Measurements from ENCODE around the gene FGF14. TPM values are rescaled to one million over a fixed set of nuclear protein-coding genes. Genes with fewer than 3 reads are reported as not detected.

FGF14 gene
- total and polyA plus RNA-seq, 5 donors from 2014 or later, result 0.09 TPM; not detected in 4

GRCh38 chr13:102041544-102041943, 360.3 kb downstream of the FGF14 start:
- Mint-ChIP-seq H3K27ac (no peak overlapping the region), H3K4me1 (no peaks in the 10 kb centered on the region), H3K9me3 (peaks cover 0 to 3% (median 0%) of the 10 kb centered on the region in 7 donors), H3K4me3 (no peak overlapping the region), H3K27me3 (no peaks in the 10 kb centered on the region), H3K36me3 (no peaks in the 10 kb centered on the region)
- H3K27me3 ChIP-seq (ENCODE audit: control insufficient read depth, insufficient read depth, low read length), result no peaks in the 10 kb centered on the region
- no peaks in the 10 kb centered on the region for H3K4me1 ChIP-seq (ENCODE audit: control insufficient read depth, insufficient read depth, low read length, poor library complexity, severe bottlenecking)
- ATAC-seq (ENCODE audit: low read depth in 2 of 2) (no peak), DNase-seq (no peak)
- no peak overlapping the region for H3K27ac ChIP-seq (ENCODE audit: insufficient read depth, low read length, poor library complexity, severe bottlenecking)
- no peaks in the 10 kb centered on the region for H3K9me3 ChIP-seq (ENCODE audit: control insufficient read depth in 2 of 2, low read length in 2 of 2)
- no peaks in the 10 kb centered on the region for H3K36me3 ChIP-seq (ENCODE audit: control insufficient read depth, insufficient read depth, low read length)
- H3K4me3 ChIP-seq (ENCODE audit: low read depth, low read length), result no peak overlapping the region

- Mint-ChIP-seq H3K27ac (no peak overlapping the region), H3K4me3 (no peak overlapping the region)
These were observed 361.0 kb downstream of the FGF14 start for GRCh38 chr13:102040812-102041211.

GRCh38 chr13:102039264-102039663, 362.6 kb downstream of the FGF14 start:
- Histone ChIP-seq H3K36me3 (ENCODE audit: control insufficient read depth, insufficient read depth, low read length) (no peaks in the 10 kb centered on the region), H3K9me3 (ENCODE audit: control insufficient read depth in 2 of 2, low read length in 2 of 2) (no peaks in the 10 kb centered on the region), H3K27ac (ENCODE audit: insufficient read depth, low read length, poor library complexity, severe bottlenecking) (no peak overlapping the region), H3K4me3 (ENCODE audit: low read depth, low read length) (no peak overlapping the region), H3K4me1 (ENCODE audit: control insufficient read depth, insufficient read depth, low read length, poor library complexity, severe bottlenecking) (no peaks in the 10 kb centered on the region), H3K27me3 (ENCODE audit: control insufficient read depth, insufficient read depth, low read length) (no peaks in the 10 kb centered on the region)
- no peak overlapping the region for H3K4me3 Mint-ChIP-seq
- no peaks in the 10 kb centered on the region for H3K27me3 Mint-ChIP-seq
- ATAC-seq (ENCODE audit: low read depth in 2 of 2) (no peak), DNase-seq (no peak)
- no peaks in the 10 kb centered on the region for H3K4me1 Mint-ChIP-seq
- H3K9me3 Mint-ChIP-seq, result peaks cover 0 to 8% (median 0%) of the 10 kb centered on the region in 7 donors
- H3K36me3 Mint-ChIP-seq, result no peaks in the 10 kb centered on the region
- H3K27ac Mint-ChIP-seq, result no peak overlapping the region

More at GRCh38 chr13:102040812-102041211, 361.0 kb downstream of the FGF14 start:
- Histone ChIP-seq H3K9me3 (ENCODE audit: control insufficient read depth in 2 of 2, low read length in 2 of 2) (no peaks in the 10 kb centered on the region), H3K27me3 (ENCODE audit: control insufficient read depth, insufficient read depth, low read length) (no peaks in the 10 kb centered on the region), H3K27ac (ENCODE audit: insufficient read depth, low read length, poor library complexity, severe bottlenecking) (no peak overlapping the region), H3K4me3 (ENCODE audit: low read depth, low read length) (no peak overlapping the region), H3K4me1 (ENCODE audit: control insufficient read depth, insufficient read depth, low read length, poor library complexity, severe bottlenecking) (no peaks in the 10 kb centered on the region), H3K36me3 (ENCODE audit: control insufficient read depth, insufficient read depth, low read length) (no peaks in the 10 kb centered on the region)
- Mint-ChIP-seq H3K4me1 (no peaks in the 10 kb centered on the region), H3K9me3 (peaks cover 0 to 7% (median 0%) of the 10 kb centered on the region in 7 donors), H3K36me3 (no peaks in the 10 kb centered on the region), H3K27me3 (no peaks in the 10 kb centered on the region)
- ATAC-seq (ENCODE audit: low read depth in 2 of 2) (no peak), DNase-seq (no peak)

DNA sequence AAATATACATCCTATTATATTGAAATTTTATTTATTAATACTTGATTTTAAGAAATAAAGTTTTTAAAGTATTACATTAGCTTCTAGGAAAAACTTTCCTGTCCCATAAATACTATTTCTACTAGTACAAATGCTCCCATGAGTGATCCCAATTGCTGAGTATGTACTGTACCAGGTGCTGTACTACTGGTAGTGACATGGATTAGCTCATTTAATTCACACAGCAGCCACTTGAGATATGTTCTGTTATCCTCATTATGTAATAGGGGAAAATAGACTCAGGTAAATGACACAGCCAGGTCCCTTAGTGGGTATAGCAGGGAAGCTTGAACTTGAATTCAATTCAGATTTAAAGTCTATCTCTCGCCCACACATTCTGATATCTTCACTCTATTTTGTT, 363.1 kb downstream of the FGF14 start:
- H3K36me3 Mint-ChIP-seq, result no peaks in the 10 kb centered on the region

DNA sequence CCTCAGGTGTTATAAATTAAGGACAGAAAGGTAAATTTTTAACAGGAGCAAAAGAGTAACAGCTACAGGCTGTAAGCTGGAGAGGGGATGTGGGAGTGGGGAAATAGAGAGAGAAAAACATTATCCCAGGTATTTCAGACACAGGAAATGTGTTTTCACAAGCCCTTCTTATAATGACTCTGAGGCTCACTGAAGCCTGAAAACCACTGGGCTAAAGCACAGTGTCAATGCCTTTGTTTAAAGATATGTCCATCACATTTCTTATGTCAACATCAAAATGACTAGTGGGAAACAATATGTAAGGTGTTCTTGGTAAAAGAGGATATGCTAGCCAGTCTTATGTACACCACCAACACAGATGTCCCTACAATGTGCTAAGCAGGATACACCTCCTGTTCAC, 365.9 kb downstream of the FGF14 start:
- no peak overlapping the region for H3K4me3 ChIP-seq (ENCODE audit: low read depth, low read length)
- no peak for ATAC-seq (ENCODE audit: low read depth in 2 of 2)

More for the DNA sequence above, 363.1 kb downstream of the FGF14 start:
- Mint-ChIP-seq H3K27me3 (no peaks in the 10 kb centered on the region), H3K9me3 (peaks cover 0 to 8% (median 0%) of the 10 kb centered on the region in 7 donors), H3K27ac (no peak overlapping the region), H3K4me3 (no peak overlapping the region), H3K4me1 (no peaks in the 10 kb centered on the region)
- no peak for DNase-seq
- Histone ChIP-seq H3K27ac (ENCODE audit: insufficient read depth, low read length, poor library complexity, severe bottlenecking) (no peak overlapping the region), H3K4me1 (ENCODE audit: control insufficient read depth, insufficient read depth, low read length, poor library complexity, severe bottlenecking) (no peaks in the 10 kb centered on the region), H3K27me3 (ENCODE audit: control insufficient read depth, insufficient read depth, low read length) (no peaks in the 10 kb centered on the region), H3K4me3 (ENCODE audit: low read depth, low read length) (no peak overlapping the region), H3K9me3 (ENCODE audit: control insufficient read depth in 2 of 2, low read length in 2 of 2) (no peaks in the 10 kb centered on the region), H3K36me3 (ENCODE audit: control insufficient read depth, insufficient read depth, low read length) (no peaks in the 10 kb centered on the region)
- no peak for ATAC-seq (ENCODE audit: low read depth in 2 of 2)

DNA sequence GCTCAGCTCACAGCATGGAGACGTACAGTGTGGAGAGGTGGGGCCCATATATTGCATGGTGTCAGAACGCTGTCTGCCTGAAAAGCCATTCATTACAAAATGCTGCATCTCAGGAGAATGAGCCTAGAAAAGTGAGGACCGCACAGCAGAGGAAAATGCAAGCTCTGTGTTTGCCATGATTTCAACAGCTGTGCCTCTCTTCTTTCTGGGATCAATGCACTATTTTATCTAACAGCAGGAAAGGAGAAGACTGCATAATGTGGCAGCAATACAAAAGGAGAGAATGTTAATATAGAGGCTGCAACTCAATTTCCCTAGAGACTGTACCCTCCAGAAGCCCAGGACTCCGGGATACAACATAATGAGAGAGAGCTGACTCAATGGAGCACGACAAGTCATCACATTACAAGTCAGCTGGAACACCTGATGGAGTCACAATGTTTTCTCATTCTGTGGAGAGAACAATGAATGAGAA, 368.0 kb downstream of the FGF14 start:
- H3K4me1 Mint-ChIP-seq, result no peaks in the 10 kb centered on the region
- H3K27ac ChIP-seq (ENCODE audit: insufficient read depth, low read length, poor library complexity, severe bottlenecking), result no peak overlapping the region
- ATAC-seq (ENCODE audit: low read depth in 2 of 2), result no peak
- no peak overlapping the region for H3K4me3 ChIP-seq (ENCODE audit: low read depth, low read length)
- peak overlapping the region in 1 of 3 donors; percentile 69 for H3K27ac Mint-ChIP-seq
- H3K36me3 Mint-ChIP-seq, result no peaks in the 10 kb centered on the region
- no peaks in the 10 kb centered on the region for H3K27me3 Mint-ChIP-seq
- H3K27me3 ChIP-seq (ENCODE audit: control insufficient read depth, insufficient read depth, low read length), result no peaks in the 10 kb centered on the region
- no peaks in the 10 kb centered on the region for H3K4me1 ChIP-seq (ENCODE audit: control insufficient read depth, insufficient read depth, low read length, poor library complexity, severe bottlenecking)
- H3K9me3 Mint-ChIP-seq, result peaks cover 0 to 6% (median 1%) of the 10 kb centered on the region in 7 donors
- peak overlapping the region in 1 of 4 donors; percentile 15 for H3K4me3 Mint-ChIP-seq
- H3K9me3 ChIP-seq (ENCODE audit: control insufficient read depth in 2 of 2, low read length in 2 of 2), result no peaks in the 10 kb centered on the region
- DNase-seq, result no peak
- H3K36me3 ChIP-seq (ENCODE audit: control insufficient read depth, insufficient read depth, low read length), result no peaks in the 10 kb centered on the region

More for the DNA sequence above, 365.9 kb downstream of the FGF14 start:
- Mint-ChIP-seq H3K4me1 (no peaks in the 10 kb centered on the region), H3K9me3 (peaks cover 0 to 6% (median 2%) of the 10 kb centered on the region in 7 donors), H3K27ac (no peak overlapping the region), H3K27me3 (no peaks in the 10 kb centered on the region), H3K4me3 (no peak overlapping the region), H3K36me3 (no peaks in the 10 kb centered on the region)
- H3K27me3 ChIP-seq (ENCODE audit: control insufficient read depth, insufficient read depth, low read length), result no peaks in the 10 kb centered on the region
- H3K9me3 ChIP-seq (ENCODE audit: control insufficient read depth in 2 of 2, low read length in 2 of 2), result no peaks in the 10 kb centered on the region
- H3K36me3 ChIP-seq (ENCODE audit: control insufficient read depth, insufficient read depth, low read length), result no peaks in the 10 kb centered on the region
- no peak for DNase-seq
- no peak overlapping the region for H3K27ac ChIP-seq (ENCODE audit: insufficient read depth, low read length, poor library complexity, severe bottlenecking)
- H3K4me1 ChIP-seq (ENCODE audit: control insufficient read depth, insufficient read depth, low read length, poor library complexity, severe bottlenecking), result no peaks in the 10 kb centered on the region

DNA sequence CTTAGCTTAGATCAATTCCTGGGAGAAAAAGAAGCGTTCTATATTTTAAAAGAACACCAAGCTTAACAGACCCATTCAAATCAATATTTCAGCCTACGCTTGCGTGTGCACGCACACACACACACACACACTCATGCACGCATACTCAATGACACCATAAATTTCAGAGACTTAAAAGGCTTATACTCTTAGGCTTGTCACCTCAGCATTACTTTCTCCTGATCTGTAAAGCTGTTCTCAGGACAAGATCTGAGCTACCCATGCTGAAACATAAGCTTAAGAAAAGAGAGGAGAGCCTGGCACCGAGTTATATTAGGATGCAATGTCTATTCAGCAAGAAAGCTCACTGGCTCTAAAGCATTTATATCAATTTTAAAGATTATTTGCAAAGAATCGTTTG, 368.5 kb downstream of the FGF14 start:
- no peak for ATAC-seq (ENCODE audit: low read depth in 2 of 2)
- Histone ChIP-seq H3K27me3 (ENCODE audit: control insufficient read depth, insufficient read depth, low read length) (no peaks in the 10 kb centered on the region), H3K4me1 (ENCODE audit: control insufficient read depth, insufficient read depth, low read length, poor library complexity, severe bottlenecking) (no peaks in the 10 kb centered on the region), H3K9me3 (ENCODE audit: control insufficient read depth in 2 of 2, low read length in 2 of 2) (no peaks in the 10 kb centered on the region), H3K4me3 (ENCODE audit: low read depth, low read length) (no peak overlapping the region), H3K36me3 (ENCODE audit: control insufficient read depth, insufficient read depth, low read length) (no peaks in the 10 kb centered on the region), H3K27ac (ENCODE audit: insufficient read depth, low read length, poor library complexity, severe bottlenecking) (no peak overlapping the region)
- Mint-ChIP-seq H3K27ac (no peak overlapping the region), H3K4me1 (no peaks in the 10 kb centered on the region), H3K27me3 (no peaks in the 10 kb centered on the region), H3K4me3 (peak overlapping the region in 1 of 4 donors; percentile 15), H3K36me3 (no peaks in the 10 kb centered on the region), H3K9me3 (peaks cover 0 to 6% (median 1%) of the 10 kb centered on the region in 7 donors)
- no peak for DNase-seq

DNA sequence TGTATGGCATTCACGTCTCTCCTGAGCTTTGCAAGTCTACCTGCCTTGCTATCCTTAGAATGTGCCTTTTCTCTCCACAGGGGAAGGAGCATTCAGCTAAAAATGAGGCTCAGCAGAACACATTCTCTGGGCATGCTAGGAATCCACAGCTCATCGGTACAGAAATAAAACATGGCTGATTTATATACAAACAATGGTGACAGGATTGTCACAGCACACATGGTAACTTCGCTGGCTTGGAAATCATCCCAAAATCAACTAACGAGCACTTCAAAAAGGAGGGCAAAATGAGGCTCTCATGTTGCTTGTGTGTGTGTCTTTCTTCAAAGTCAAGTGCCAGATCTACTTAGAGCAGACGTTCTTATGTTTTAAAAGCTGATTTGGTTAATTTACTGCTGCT, 373.0 kb downstream of the FGF14 start:
- Mint-ChIP-seq H3K9me3 (peaks cover 0 to 4% (median 0%) of the 10 kb centered on the region in 7 donors), H3K4me3 (no peak overlapping the region), H3K36me3 (no peaks in the 10 kb centered on the region), H3K27ac (no peak overlapping the region), H3K4me1 (no peaks in the 10 kb centered on the region), H3K27me3 (no peaks in the 10 kb centered on the region)
- Histone ChIP-seq H3K9me3 (ENCODE audit: control insufficient read depth in 2 of 2, low read length in 2 of 2) (no peaks in the 10 kb centered on the region), H3K27me3 (ENCODE audit: control insufficient read depth, insufficient read depth, low read length) (no peaks in the 10 kb centered on the region), H3K27ac (ENCODE audit: insufficient read depth, low read length, poor library complexity, severe bottlenecking) (no peak overlapping the region), H3K4me3 (ENCODE audit: low read depth, low read length) (no peak overlapping the region), H3K4me1 (ENCODE audit: control insufficient read depth, insufficient read depth, low read length, poor library complexity, severe bottlenecking) (no peaks in the 10 kb centered on the region), H3K36me3 (ENCODE audit: control insufficient read depth, insufficient read depth, low read length) (no peaks in the 10 kb centered on the region)
- no peak for DNase-seq
- ATAC-seq (ENCODE audit: low read depth in 2 of 2), result no peak
